H1 (cell line): ENCODE results near the gene MB. TPM values are rescaled to one million over a fixed set of nuclear protein-coding genes. Genes with fewer than 3 reads are reported as not detected.
A peak's percentile ranks its signal among the peaks of the same experiment; 100 is the strongest.

Experiments used
- CTCF ChIA-PET: fragments of 300-600 bp; sonication (Branson Sonifier 250); formaldehyde crosslinking; loops from one replicate; lab custom pipeline; 2021; ENCODE audit not compliant: partially characterized antibody; lab: Charles Lee
- POLR2A ChIA-PET: fragments of 300-600 bp; sonication (Branson Sonifier 250); formaldehyde crosslinking; loops from one replicate; lab custom pipeline; 2021; ENCODE audit warnings: inconsistent platforms; ENCODE audit not compliant: partially characterized antibody; lab: Charles Lee
- DNase-seq, 2 experiments: peaks; one replicate each; pipeline versions ENCODE4 v3.0.0 to v3.0.0-alpha.2; 2010 to 2022; ENCODE audit warnings: low spot score in 2 of 2, low read depth in 1 of 2, mixed read lengths in 1 of 2
- FAIRE-seq: peaks from 2 replicates; lab custom pipeline; 2011; peaks lifted over from hg19 to GRCh38; lab: Jason Lieb, UNC
- H2AFZ ChIP-seq: 2 replicates; pipeline ENCODE4 v1.8.1; 2012; ENCODE audit warnings: low read length, inconsistent platforms
- H2AK5ac ChIP-seq: 2 replicates; pipeline ENCODE4 v1.6.1; 2013; ENCODE audit warnings: low read depth, low read length
- H2BK120ac ChIP-seq: replicated peaks from 2 replicates; pipeline ENCODE3; 2013; ENCODE audit warnings: low read depth, low read length, inconsistent platforms
- H2BK12ac ChIP-seq: 2 replicates; pipeline ENCODE4 v1.6.1; 2013; ENCODE audit warnings: low read depth, low read length
- H2BK15ac ChIP-seq: 2 replicates; pipeline ENCODE4 v1.6.1; 2013; ENCODE audit warnings: low read length
- H2BK20ac ChIP-seq: 2 replicates; pipeline ENCODE4 v1.6.1; 2013; ENCODE audit warnings: low read length
- H2BK5ac ChIP-seq: 2 replicates; pipeline ENCODE4 v1.6.1; 2013; ENCODE audit warnings: low read depth, low read length
- H3K14ac ChIP-seq: 2 replicates; pipeline ENCODE4 v1.6.1; 2013; ENCODE audit warnings: inconsistent platforms; ENCODE audit not compliant: insufficient read length
- H3K18ac ChIP-seq: 2 replicates; pipeline ENCODE4 v1.6.1; 2013; ENCODE audit warnings: low read length; ENCODE audit errors: extremely low read depth
- H3K23ac ChIP-seq: 2 replicates; pipeline ENCODE4 v1.6.1; 2013; ENCODE audit warnings: inconsistent platforms; ENCODE audit not compliant: insufficient read length
- H3K23me2 ChIP-seq: 2 replicates; pipeline ENCODE4 v1.6.1; 2013; ENCODE audit warnings: low read depth, low read length
- H3K27ac ChIP-seq: 2 replicates; pipeline ENCODE4 v1.6.1; 2011; ENCODE audit warnings: low read depth, low read length, inconsistent platforms
- H3K27me3 ChIP-seq, 4 experiments: replicated peaks in 1 of 4; 1 replicate in 1 of 4; 2 replicates in 3 of 4; pipeline versions ENCODE4 v1.6.1 to v1.8.1; 2011 to 2013; ENCODE audit warnings: low read length in 3 of 4, mild to moderate bottlenecking in 3 of 4, inconsistent platforms in 2 of 4, mixed read lengths in 2 of 4, moderate library complexity in 1 of 4; ENCODE audit not compliant: control insufficient read depth in 3 of 4, insufficient read depth in 3 of 4; ENCODE audit errors: extremely low read depth in 1 of 4
- H3K36me3 ChIP-seq, 4 experiments: 2 replicates each; pipeline versions ENCODE4 v1.6.1 to v1.8.1; 2011 to 2013; ENCODE audit warnings: mild to moderate bottlenecking in 4 of 4, low read length in 3 of 4, moderate library complexity in 2 of 4, control low read depth in 1 of 4, inconsistent platforms in 1 of 4; ENCODE audit not compliant: insufficient read depth in 4 of 4, control insufficient read depth in 2 of 4
- H3K4ac ChIP-seq: replicated peaks from 2 replicates; pipeline ENCODE3; 2013; ENCODE audit warnings: low read length, low read depth, mixed read lengths, inconsistent platforms; ENCODE audit not compliant: insufficient read length
- H3K4me1 ChIP-seq, 4 experiments: replicated peaks in 1 of 4; 1 replicate in 1 of 4; 2 replicates in 3 of 4; pipeline versions ENCODE4 v1.6.1 to v1.8.1; 2011 to 2013; ENCODE audit warnings: low read length in 3 of 4, inconsistent platforms in 2 of 4, mixed read lengths in 1 of 4; ENCODE audit not compliant: insufficient read depth in 4 of 4, control insufficient read depth in 3 of 4
- H3K4me2 ChIP-seq, 2 experiments: 2 replicates each; pipeline versions ENCODE4 v1.6.1 to v1.8.1; 2011 to 2013; ENCODE audit warnings: low read depth in 2 of 2, low read length in 2 of 2, control low read depth in 1 of 2, inconsistent platforms in 1 of 2, mild to moderate bottlenecking in 1 of 2; ENCODE audit not compliant: insufficient read depth in 1 of 2
- H3K4me3 ChIP-seq, 4 experiments: fragments of 200-600, 300-600 bp in 1 of 4; sonication (generic), shearing (Covaris generic), sonication (Bioruptor Twin) in 1 of 4; 2 replicates each; pipeline versions ENCODE4 v1.5.1 to v1.8.1; 2011 to 2016; ENCODE audit warnings: low read length in 4 of 4, low read depth in 3 of 4, control low read depth in 2 of 4, inconsistent platforms in 2 of 4, mild to moderate bottlenecking in 2 of 4, mixed read lengths in 1 of 4, moderate library complexity in 1 of 4; ENCODE audit not compliant: insufficient read depth in 2 of 4; ENCODE audit errors: extremely low read depth in 1 of 4
- H3K56ac ChIP-seq: replicated peaks from 2 replicates; pipeline ENCODE3; 2013; ENCODE audit warnings: low read depth, mild to moderate bottlenecking, mixed read lengths, low read length, inconsistent platforms; ENCODE audit not compliant: insufficient read length
- H3K79me1 ChIP-seq: 2 replicates; pipeline ENCODE4 v1.6.1; 2013; ENCODE audit warnings: low read depth, low read length, control low read depth
- H3K79me2 ChIP-seq, 2 experiments: 2 replicates each; pipeline versions ENCODE4 v1.6.1 to v1.8.1; 2012 to 2013; ENCODE audit warnings: low read length in 2 of 2, mild to moderate bottlenecking in 2 of 2, inconsistent platforms in 1 of 2; ENCODE audit not compliant: insufficient read depth in 2 of 2, control insufficient read depth in 1 of 2
- H3K9ac ChIP-seq, 4 experiments: replicated peaks in 1 of 4; 1 replicate in 1 of 4; 2 replicates in 3 of 4; pipeline versions ENCODE4 v1.6.1 to v1.8.1; 2011 to 2013; ENCODE audit warnings: low read depth in 3 of 4, low read length in 3 of 4, control low read depth in 2 of 4, mild to moderate bottlenecking in 2 of 4, moderate library complexity in 2 of 4, inconsistent platforms in 1 of 4; ENCODE audit errors: extremely low read depth in 1 of 4
- H3K9me3 ChIP-seq, 2 experiments: 2 replicates each; pipeline versions ENCODE4 v1.6.1 to v1.8.1; 2012 to 2013; ENCODE audit warnings: mild to moderate bottlenecking in 2 of 2, moderate library complexity in 2 of 2, control low read depth in 1 of 2, inconsistent platforms in 1 of 2, low read depth in 1 of 2, low read length in 1 of 2, mixed read lengths in 1 of 2; ENCODE audit not compliant: insufficient read depth in 2 of 2
- H4K20me1 ChIP-seq, 2 experiments: replicated peaks in 1 of 2; 2 replicates each; pipeline versions ENCODE3 to v1.8.1; 2011 to 2013; ENCODE audit warnings: inconsistent platforms in 2 of 2, low read length in 2 of 2, mild to moderate bottlenecking in 1 of 2; ENCODE audit not compliant: insufficient read depth in 2 of 2, control insufficient read depth in 1 of 2
- H4K5ac ChIP-seq: 2 replicates; pipeline ENCODE4 v1.6.1; 2013; ENCODE audit warnings: low read length, low read depth, mixed read lengths, inconsistent platforms; ENCODE audit not compliant: insufficient read length
- H4K8ac ChIP-seq: 2 replicates; pipeline ENCODE4 v1.8.0; 2013; ENCODE audit warnings: mild to moderate bottlenecking, moderate library complexity, low read length, inconsistent platforms; ENCODE audit not compliant: insufficient read depth; ENCODE audit errors: extremely low read depth
- H4K91ac ChIP-seq: replicated peaks from 2 replicates; pipeline ENCODE3; 2013; ENCODE audit warnings: low read length, mixed read lengths, inconsistent platforms; ENCODE audit not compliant: insufficient read length
- SP2 ChIP-seq: IDR thresholded peaks from 2 replicates; pipeline ENCODE4 v1.6.1; 2012; ENCODE audit warnings: mild to moderate bottlenecking, low read length, inconsistent platforms
- WGBS, 2 experiments: shearing (Covaris generic) in 1 of 2; methylation state at CpG; one replicate each; pipeline versions ENCODE4 v1.1.6 to v1.1.7; 2013 to 2015; ENCODE audit warnings: low lambda C conversion rate in 2 of 2, mixed read lengths in 2 of 2, inconsistent platforms in 1 of 2, low coverage in 1 of 2, missing lambda C conversion rate in 1 of 2; ENCODE audit not compliant: insufficient replicate concordance in 2 of 2, insufficient coverage in 1 of 2, insufficient read length in 1 of 2; ENCODE audit errors: extremely low coverage in 1 of 2, missing lambda C conversion rate in 1 of 2; 5-methylcytosine and 5-hydroxymethylcytosine counted together
- polyA plus RNA-seq, 7 experiments: library from polyadenylated mRNA; depleted of rRNA in 3 of 7; stranded (reverse) in 5 of 7; unstranded in 2 of 7; fragments of >200 nt in 5 of 7; fragments of 200-250 nt in 2 of 7; gene quantifications; 1 replicate in 5 of 7; 2 replicates in 1 of 7; 4 replicates in 1 of 7; pipeline versions ENCODE4 v1.2.1 to v1.2.3, GENCODE V29; 2011 to 2013; ENCODE audit warnings: missing spikeins in 2 of 7, mixed read lengths in 2 of 7
- total RNA-seq: library from RNA; stranded (reverse); fragmentation: NEBNext Ultra II Directional; extraction: Animal tissue kit (Norgen Biotek cat#: 25700); gene quantifications from 2 replicates; pipeline ENCODE4 v1.2.1, GENCODE V29; 2021

Gene MB
- total and polyA plus RNA-seq, 2 of the 8 experiments (the other 6 are each of a cell fraction or from before 2014, with no cell fraction given): 1.5 TPM; not detected in 1

DNA sequence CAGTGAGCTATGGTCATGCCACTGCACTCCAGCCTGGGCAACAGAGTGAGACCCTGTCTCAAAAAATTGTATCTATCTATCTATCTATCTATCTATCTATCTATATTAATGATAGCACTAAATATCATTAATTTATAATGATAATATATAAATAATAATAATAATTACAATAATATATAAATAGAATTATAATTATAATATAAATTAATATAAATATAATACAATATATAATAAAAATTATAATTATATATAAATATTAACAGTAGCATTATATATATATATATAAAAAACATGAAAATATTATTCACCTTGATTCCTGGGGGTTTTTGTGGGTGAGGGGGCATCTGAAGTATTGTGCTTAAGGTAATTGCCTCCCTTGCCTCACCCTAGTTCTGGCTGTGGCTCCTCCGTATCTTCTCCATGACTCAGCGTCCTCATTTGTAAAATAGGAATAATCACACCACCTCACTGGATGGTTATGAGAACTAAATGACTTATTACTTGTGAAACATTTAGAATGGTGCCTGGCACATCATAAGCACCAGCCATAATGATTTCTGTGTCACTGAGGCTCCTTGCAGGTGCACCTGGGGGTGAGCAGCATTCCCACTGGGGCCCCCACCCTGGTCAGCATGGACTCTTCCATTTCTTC, 57.6 kb downstream of the MB start:
- Histone ChIP-seq H2AK5ac (0 out of 2 replicates have a peak overlapping the region, but pooled peaks have one; percentile 61), H3K4ac (no peak overlapping the region), H3K14ac (no peak overlapping the region), H3K36me3 (no peaks in the 10 kb centered on the region), H3K9ac (no peak overlapping the region), H2BK5ac (no peak overlapping the region), H2BK20ac (no peak overlapping the region), H2BK15ac (no peak overlapping the region), H3K79me2 (no peaks in the 10 kb centered on the region), H3K9me3 (no peaks in the 10 kb centered on the region), H3K18ac (no peak overlapping the region), H4K91ac (no peak overlapping the region), H4K20me1 (no peaks in the 10 kb centered on the region), H3K23ac (no peak overlapping the region), H3K27me3 (no peaks in the 10 kb centered on the region), H3K27ac (no peak overlapping the region), H3K4me3 (no peak overlapping the region), H4K8ac (no peak overlapping the region), H3K79me1 (no peaks in the 10 kb centered on the region), H2AFZ (no peak overlapping the region), H3K4me1 (peaks cover 0 to 7% (median 5%) of the 10 kb centered on the region in 4 experiments; a peak in 5 of 7 replicates), H3K56ac (no peak overlapping the region), H3K23me2 (no peaks in the 10 kb centered on the region), H3K4me2 (no peak overlapping the region), H2BK12ac (no peak overlapping the region; the same call in 1 of the 2 replicates), H4K5ac (no peak overlapping the region), H2BK120ac (no peak overlapping the region)
- ChIA-PET POLR2A (interaction anchor here (1.2 kb wide), 1 partner anchor 18 kb away, joined by 3 read pairs; the partner anchor contains the start of gene RASD2), CTCF (interaction anchor here (1.5 kb wide), 1 partner anchor 21 kb away, joined by 7 read pairs; no protein-coding TSS in a partner anchor)
- 84% methylated on average over 2 of the region's 2 CpGs; no CpG with 5 or more reads in 1 of the 2 experiments for WGBS, 2 experiments
- FAIRE-seq: no peak
- no peak for TF ChIP-seq SP2
- DNase-seq: no peak
